Progenitor cell of endocrine pancreas (in vitro differentiated cells): ENCODE data around the gene TMEM245. TPM values are rescaled to one million over a fixed set of nuclear protein-coding genes. Genes with fewer than 3 reads are reported as not detected.

Experiments used
- DNase-seq: peaks from one replicate; pipeline ENCODE4 v3.0.0; 2021; ENCODE audit warnings: low spot score; ENCODE audit not compliant: unreplicated experiment
- H3K27ac Mint-ChIP-seq: 2 replicates; pipeline ENCODE4 v1.8.0; 2021; ENCODE audit warnings: mild to moderate bottlenecking, moderate library complexity, mixed read lengths
- H3K27me3 Mint-ChIP-seq: 2 replicates; pipeline ENCODE4 v1.8.0; 2021; ENCODE audit warnings: mixed read lengths
- H3K36me3 Mint-ChIP-seq: 2 replicates; pipeline ENCODE4 v1.8.0; 2022; ENCODE audit warnings: mixed read lengths; ENCODE audit not compliant: insufficient read depth
- H3K4me1 Mint-ChIP-seq: 2 replicates; pipeline ENCODE4 v1.8.0; 2021; ENCODE audit warnings: low read depth, mixed read lengths
- H3K4me3 Mint-ChIP-seq: 2 replicates; pipeline ENCODE4 v1.8.0; 2021; ENCODE audit warnings: low read depth, mild to moderate bottlenecking, moderate library complexity, mixed read lengths
- H3K9me3 Mint-ChIP-seq: 2 replicates; pipeline ENCODE4 v1.8.0; 2021; ENCODE audit warnings: low read depth, mixed read lengths
- CTCF ChIP-seq: fragments of 200-600 bp; sonication (generic); IDR thresholded peaks from one replicate; pipeline ENCODE4 v1.5.0; 2021; ENCODE audit warnings: antibody characterized with exemption, mild to moderate bottlenecking; ENCODE audit not compliant: unreplicated experiment
- total RNA-seq: library from RNA; stranded (reverse); gene quantifications from 2 replicates; pipeline ENCODE4 v1.2.1, GENCODE V29; 2021

TMEM245 gene
- total RNA-seq, 1 donor from 2014 or later: 57.2 TPM

GRCh38 chr9:109158651-109159050 is 38.9 kb upstream of the TMEM245 start:
- peaks cover 8% of the 10 kb centered on the region for H3K27me3 Mint-ChIP-seq
- no peak for TF ChIP-seq CTCF
- no peak for DNase-seq

GRCh38 chr9:109156708-109157107 is 37.0 kb upstream of the TMEM245 start:
- H3K36me3 Mint-ChIP-seq: peaks cover 2% of the 10 kb centered on the region
- H3K4me1 Mint-ChIP-seq: no peaks in the 10 kb centered on the region
- H3K27me3 Mint-ChIP-seq: peaks cover 4% of the 10 kb centered on the region
- H3K9me3 Mint-ChIP-seq: peaks cover 8% of the 10 kb centered on the region
- DNase-seq: no peak
- H3K4me3 Mint-ChIP-seq: no peak overlapping the region
- H3K27ac Mint-ChIP-seq: no peak overlapping the region
- TF ChIP-seq CTCF: no peak

More at GRCh38 chr9:109158651-109159050, 38.9 kb upstream of the TMEM245 start:
- no peaks in the 10 kb centered on the region for H3K4me1 Mint-ChIP-seq
- H3K27ac Mint-ChIP-seq: no peak overlapping the region
- H3K9me3 Mint-ChIP-seq: peaks cover 2% of the 10 kb centered on the region
- no peak overlapping the region for H3K4me3 Mint-ChIP-seq
- peaks cover 2% of the 10 kb centered on the region for H3K36me3 Mint-ChIP-seq

- Mint-ChIP-seq H3K36me3 (peaks cover 2% of the 10 kb centered on the region), H3K4me1 (no peaks in the 10 kb centered on the region)
These were observed 31.3 kb upstream of the TMEM245 start for GRCh38 chr9:109150925-109151545.

GRCh38 chr9:109149722-109150121 is 30.0 kb upstream of the TMEM245 start:
- no peak for TF ChIP-seq CTCF
- Mint-ChIP-seq H3K4me1 (no peaks in the 10 kb centered on the region), H3K4me3 (no peak overlapping the region), H3K9me3 (peaks cover 9% of the 10 kb centered on the region), H3K36me3 (peaks cover 2% of the 10 kb centered on the region), H3K27ac (no peak overlapping the region), H3K27me3 (no peaks in the 10 kb centered on the region)
- DNase-seq: no peak

More at GRCh38 chr9:109150925-109151545, 31.3 kb upstream of the TMEM245 start:
- TF ChIP-seq CTCF: no peak
- DNase-seq: no peak
- H3K27me3 Mint-ChIP-seq: no peaks in the 10 kb centered on the region
- no peak overlapping the region for H3K27ac Mint-ChIP-seq
- H3K9me3 Mint-ChIP-seq: peaks cover 9% of the 10 kb centered on the region
- no peak overlapping the region for H3K4me3 Mint-ChIP-seq

GRCh38 chr9:109149089-109149488 is 29.3 kb upstream of the TMEM245 start:
- no peak for TF ChIP-seq CTCF
- H3K4me1 Mint-ChIP-seq: no peaks in the 10 kb centered on the region
- H3K9me3 Mint-ChIP-seq: peaks cover 9% of the 10 kb centered on the region

More at GRCh38 chr9:109149089-109149488, 29.3 kb upstream of the TMEM245 start:
- Mint-ChIP-seq H3K4me3 (no peak overlapping the region), H3K36me3 (no peaks in the 10 kb centered on the region), H3K27me3 (no peaks in the 10 kb centered on the region), H3K27ac (no peak overlapping the region)
- no peak for DNase-seq
